ENCODE measurements around the gene AAMDC.
"Not testable (repeated sequence)": the region's sequence is repeated elsewhere in the genome, so short reads cannot be mapped to it uniquely, and the experiment has no call there.

Gene AAMDC

GRCh38 chr11:77884829-77885190 lies 63.9 kb downstream of the AAMDC start:
- no peak for DNase-seq (ENCODE audit: low read depth in 3 of 3)

GRCh38 chr11:77886401-77886800 lies 65.5 kb downstream of the AAMDC start:
- DNase-seq (ENCODE audit: low read depth in 3 of 3), result no peak

GRCh38 chr11:77889045-77889444 lies 68.1 kb downstream of the AAMDC start:
- DNase-seq (ENCODE audit: low read depth in 3 of 3), result not testable (repeated sequence)

GRCh38 chr11:77890100-77890614 lies 69.2 kb downstream of the AAMDC start:
- DNase-seq (ENCODE audit: low read depth in 3 of 3), result not testable (repeated sequence)

- DNase-seq (ENCODE audit: low read depth in 3 of 3), result not testable (repeated sequence)
These were observed 69.7 kb downstream of the AAMDC start for GRCh38 chr11:77890619-77891056.

- not testable (repeated sequence) for DNase-seq (ENCODE audit: low read depth in 3 of 3)
These were observed 70.3 kb downstream of the AAMDC start for GRCh38 chr11:77891256-77891655.

GRCh38 chr11:77891703-77892102 lies 70.8 kb downstream of the AAMDC start:
- DNase-seq (ENCODE audit: low read depth in 3 of 3), result not testable (repeated sequence)

- DNase-seq (ENCODE audit: low read depth in 3 of 3), result not testable (repeated sequence)
These were observed 74.0 kb downstream of the AAMDC start for GRCh38 chr11:77894949-77895348.

GRCh38 chr11:77908835-77909234 lies 87.9 kb downstream of the AAMDC start:
- no peak for DNase-seq (ENCODE audit: low read depth in 3 of 3)

GRCh38 chr11:77909277-77909676 lies 88.3 kb downstream of the AAMDC start:
- no peak for DNase-seq (ENCODE audit: low read depth in 3 of 3)

- DNase-seq (ENCODE audit: low read depth in 3 of 3), result not testable (repeated sequence)
These were observed 89.9 kb downstream of the AAMDC start for GRCh38 chr11:77910828-77911227.

- not testable (repeated sequence) for DNase-seq (ENCODE audit: low read depth in 3 of 3)
These were observed 92.8 kb downstream of the AAMDC start for GRCh38 chr11:77913608-77914306.

GRCh38 chr11:77914307-77914791 lies 93.4 kb downstream of the AAMDC start:
- DNase-seq (ENCODE audit: low read depth in 3 of 3), result not testable (repeated sequence)

- not testable (repeated sequence) for DNase-seq (ENCODE audit: low read depth in 3 of 3)
These were observed 96.8 kb downstream of the AAMDC start for GRCh38 chr11:77917713-77918112.

All from stimulated activated CD4-positive, alpha-beta T cell treated with anti-CD3 and anti-CD28 coated beads, TNF-alpha, amount 100 ng/mL, for 48 hours (primary cell).